Amygdala (tissue), 56 donors: ENCODE results near the gene ANKS1B.

Source experiments
- DNase-seq, 56 donors: peaks; one replicate each; lab custom pipeline; 2025; lab: John Stamatoyannopoulos, UW

Gene ANKS1B

DNA sequence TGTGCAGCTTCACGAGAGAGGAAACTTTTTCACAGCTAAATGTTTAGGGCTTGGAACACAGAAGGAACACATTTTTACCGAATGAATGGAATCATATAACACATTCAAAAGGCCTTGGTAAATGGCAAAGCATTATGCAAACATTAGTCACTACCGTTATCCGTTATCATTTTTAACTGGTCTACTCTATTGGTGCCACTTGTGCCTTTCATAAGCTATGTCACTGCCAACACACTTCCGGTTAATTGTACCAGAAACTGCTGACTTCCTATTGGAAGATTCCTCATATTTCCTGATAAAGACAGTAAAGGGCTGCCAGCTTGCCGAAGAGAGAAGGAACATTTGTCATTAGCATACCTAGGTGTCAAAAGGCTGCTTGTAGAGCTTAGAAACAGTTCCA, 1170.5 kb downstream of the ANKS1B start:
- no peak for DNase-seq

DNA sequence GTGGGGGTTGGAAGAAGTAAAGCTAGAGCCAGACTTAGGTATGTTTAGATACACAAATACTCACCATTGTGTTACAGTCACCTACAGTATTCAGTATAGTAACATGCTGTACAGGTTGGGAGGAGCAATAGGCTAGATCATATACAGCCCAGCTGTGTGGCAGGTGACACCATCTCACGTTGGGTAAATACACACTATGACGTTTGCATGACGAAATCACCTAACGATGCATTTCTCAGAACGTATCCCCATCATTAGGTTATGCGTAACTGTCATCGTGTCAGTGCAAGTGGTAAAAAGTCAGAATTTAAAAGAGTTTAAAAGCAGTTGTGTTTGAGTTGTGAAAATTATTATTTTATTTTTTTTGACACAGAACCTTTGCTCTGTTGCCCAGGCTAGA, 1172.5 kb downstream of the ANKS1B start:
- DNase-seq = no peak

DNA sequence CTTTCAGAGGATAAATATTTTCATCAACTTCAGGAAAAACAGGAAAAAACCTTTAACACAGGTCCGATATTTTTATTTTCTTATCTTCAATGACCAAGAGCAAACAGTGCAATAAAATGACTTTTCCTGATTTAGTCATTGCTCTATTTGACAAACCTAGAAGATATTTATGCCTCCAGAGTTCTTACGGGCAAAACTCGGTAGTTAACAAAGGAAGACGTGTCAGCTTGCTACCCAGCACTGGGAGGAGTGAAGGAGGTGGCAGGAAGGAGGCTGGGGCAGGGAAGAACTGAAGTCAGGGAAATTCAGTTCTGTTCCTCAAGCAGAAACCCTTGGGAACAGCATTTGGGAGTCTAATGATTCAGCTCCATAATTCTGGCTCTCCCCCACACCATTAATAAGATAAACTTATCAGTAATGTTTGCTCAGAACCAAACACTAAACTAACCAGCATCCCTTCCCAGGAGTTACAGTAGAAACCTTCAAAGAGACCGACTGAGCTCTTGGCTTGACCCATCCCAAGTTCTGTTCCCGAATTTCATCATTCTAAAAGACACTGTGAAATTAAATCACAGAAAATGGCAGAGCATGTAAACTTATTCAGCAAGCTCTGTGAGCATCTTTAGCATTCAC, 1176.4 kb downstream of the ANKS1B start:
- no peak for DNase-seq

DNA sequence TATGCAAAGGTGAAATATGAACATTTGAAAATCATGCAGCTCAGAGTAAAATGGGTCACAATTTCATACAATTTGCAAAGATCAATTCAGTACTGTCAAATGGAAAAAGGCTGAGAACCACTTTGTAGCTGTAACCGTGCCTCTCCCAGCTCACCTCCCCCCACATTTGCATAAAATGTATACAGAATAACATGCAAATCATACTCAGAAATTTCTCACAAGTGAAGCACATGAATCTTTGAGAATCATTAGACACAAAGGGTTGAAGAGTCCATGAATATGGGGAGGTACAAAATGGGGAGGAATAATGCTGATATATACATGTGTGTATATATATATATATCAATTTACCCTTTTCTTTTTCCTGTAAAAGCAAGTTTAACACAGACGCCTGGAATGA, 1177.5 kb downstream of the ANKS1B start:
- no peak for DNase-seq

DNA sequence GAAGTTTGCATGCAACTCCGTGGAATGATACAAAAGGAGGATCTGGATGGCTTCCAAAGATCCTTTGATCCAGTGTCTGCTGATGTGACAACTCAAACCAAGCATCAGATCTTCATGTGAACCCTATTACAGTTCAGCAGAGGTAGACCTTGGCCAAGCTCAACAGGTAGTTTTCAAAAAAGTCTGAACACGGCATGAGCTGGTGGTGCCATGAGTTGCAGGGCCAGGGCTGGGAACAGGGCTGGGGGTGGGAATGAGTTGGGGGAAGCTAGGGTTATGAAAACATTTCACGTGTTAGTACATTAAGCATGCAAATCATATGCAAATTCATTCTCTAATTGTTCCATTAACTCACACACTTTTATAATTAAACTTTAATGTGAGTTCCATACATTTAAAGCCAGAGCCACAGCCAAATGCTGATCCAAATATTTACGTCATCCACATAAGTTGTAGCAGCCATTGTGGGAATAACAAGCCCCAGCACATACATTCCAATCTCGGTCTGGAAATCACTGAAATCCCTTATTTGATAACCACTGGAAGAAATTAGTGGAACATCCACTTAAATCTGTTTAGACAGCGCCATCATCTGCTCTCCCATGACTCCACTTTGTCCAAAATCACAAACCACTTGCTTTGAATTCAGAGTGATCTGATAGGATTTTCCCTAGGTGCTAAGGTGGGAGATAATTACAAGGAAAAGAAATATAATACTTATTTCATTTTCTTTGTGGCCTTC, 1181.1 kb downstream of the ANKS1B start:
- DNase-seq = no peak

DNA sequence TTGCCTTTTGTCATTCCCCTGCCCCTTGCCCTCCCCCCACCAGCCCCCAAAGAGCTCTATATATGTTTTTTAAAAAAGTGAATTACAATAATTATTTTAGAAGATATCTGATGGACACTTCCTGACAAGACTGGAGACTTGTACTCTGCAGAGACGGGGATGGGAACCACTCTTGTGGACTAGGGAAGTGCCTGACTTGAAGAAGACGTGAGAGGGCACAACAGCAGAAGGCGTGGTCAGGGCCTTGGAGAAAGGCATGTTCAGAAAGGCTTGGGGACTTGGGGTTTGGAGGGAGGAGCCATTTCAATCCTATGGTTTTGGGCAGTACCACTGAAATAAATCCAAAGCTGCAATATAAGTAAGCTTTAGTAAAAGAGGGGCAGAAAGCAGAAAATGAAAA, 1184.9 kb downstream of the ANKS1B start:
- no peak for DNase-seq

DNA sequence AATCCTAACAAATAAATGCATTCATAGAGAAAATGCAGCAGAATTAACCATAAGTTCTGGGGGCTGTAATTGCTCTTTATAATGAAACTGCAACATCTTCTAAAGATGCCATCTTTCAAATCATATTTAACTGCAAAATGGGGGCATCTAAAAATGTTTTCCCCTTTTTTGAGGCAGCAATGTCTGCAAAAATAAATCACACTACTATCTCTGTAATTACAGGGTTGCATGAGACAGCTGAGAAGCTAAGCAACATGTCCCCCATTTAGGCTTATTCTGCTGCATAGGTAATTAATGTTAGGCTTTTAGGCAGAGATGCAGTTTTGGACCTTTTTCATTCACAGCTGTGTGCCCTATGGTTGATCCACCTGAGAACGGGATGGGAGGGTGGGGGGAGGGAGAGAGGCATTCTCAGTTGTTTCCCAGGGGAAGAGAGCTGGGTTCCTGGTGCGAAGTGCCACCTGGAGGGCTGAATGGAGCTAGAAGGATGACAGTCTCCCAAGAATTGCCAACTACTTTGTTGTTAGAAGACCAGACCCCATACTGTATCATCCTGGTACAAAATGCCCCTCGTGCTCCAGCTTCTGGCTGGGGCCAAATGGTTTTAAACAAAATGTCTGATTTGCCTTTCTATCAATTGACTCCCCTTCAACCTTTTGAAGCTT, 1185.5 kb downstream of the ANKS1B start:
- DNase-seq = no peak

DNA sequence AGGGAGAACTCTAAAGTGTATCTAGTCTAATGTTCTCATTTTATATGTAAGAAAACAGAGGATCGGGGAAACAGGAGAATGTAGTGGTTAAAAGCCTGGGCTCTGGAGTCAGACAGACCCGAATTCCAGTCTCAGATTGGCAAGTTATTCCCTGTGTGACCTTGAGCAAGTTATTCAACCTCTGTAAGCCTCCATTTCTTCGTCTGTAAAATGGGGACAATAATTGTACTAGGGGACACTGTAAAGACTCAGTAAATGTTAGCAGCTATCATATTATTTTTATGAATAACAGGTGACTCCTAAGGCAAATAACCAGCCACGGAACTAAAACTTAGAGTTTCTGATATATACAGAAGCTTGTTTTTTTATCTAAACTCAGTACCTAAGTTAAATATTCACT, 1187.5 kb downstream of the ANKS1B start:
- DNase-seq = no peak

DNA sequence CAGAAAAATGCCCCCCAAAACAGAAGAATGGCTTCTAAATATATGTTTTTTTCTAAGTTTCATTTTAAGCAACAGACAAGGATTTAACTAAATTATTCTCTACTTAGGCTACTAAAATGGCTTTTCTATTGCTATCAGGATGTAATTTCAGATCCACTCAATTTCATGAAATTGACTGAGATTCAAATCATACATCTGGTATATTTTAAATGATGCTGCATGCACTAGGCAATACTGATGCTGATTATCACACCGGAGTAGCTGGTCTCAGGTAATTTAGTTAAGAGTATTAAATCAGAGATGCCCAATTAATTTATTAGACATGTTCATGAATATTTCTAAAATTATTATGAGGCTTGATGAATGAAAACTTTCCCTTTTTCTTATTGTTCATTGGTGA, 1188.0 kb downstream of the ANKS1B start:
- DNase-seq = no peak

DNA sequence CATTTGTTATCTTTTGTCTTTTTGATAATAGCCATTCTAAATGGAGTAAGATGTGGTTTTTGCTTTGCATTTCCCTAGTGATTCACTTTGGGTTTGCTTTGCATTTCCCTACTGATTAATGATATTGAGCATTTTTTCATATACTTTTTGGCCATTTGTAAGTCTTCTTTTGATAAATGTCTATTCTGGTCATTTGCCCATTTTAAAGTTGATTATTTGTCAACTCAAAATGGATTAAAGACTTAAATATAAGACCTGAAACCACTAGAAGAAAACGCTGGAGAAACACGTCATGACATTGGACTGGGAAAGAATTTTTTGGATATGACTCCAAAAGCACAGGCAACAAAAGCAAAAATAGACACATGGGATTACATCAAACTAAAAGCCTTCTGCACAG, 1191.6 kb downstream of the ANKS1B start:
- no peak for DNase-seq

DNA sequence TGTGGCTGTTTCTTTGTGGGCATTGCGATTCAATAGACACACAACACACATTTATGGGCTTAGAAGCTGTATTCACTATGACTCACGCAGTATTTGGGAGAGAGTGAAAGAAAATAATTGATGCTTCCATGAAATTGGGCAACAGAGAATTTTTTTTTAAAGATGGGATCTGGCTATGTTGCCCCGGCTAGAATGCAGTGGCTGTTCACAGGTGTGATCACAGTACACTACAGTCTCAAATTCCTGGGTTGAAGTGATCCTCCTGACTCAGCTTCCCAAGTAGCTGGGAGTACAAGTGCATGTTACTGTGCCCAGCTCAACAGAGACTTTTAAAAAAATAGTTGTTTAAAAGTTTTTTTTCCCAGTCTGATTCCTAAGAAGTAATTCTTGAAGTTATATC, 1193.3 kb downstream of the ANKS1B start:
- DNase-seq = no peak

DNA sequence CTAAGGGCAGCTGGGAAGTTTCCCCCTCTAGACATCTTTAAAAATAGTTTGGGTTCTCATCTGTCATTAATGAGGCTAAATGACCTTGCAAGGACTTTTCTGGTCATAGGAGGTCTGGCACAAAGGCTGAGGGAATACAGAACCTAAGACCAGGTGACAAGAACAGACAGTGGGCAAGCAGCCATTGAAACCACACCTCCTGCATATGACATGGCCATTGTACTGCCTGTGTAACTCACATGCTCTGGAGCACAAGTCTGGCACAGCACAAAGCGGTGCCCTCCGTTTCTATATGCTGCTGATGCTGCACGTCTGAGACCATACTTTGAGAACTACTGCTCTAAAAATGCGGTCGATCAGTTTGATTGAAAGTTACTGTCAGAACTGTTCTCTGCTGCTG, 1196.3 kb downstream of the ANKS1B start:
- DNase-seq = no peak

DNA sequence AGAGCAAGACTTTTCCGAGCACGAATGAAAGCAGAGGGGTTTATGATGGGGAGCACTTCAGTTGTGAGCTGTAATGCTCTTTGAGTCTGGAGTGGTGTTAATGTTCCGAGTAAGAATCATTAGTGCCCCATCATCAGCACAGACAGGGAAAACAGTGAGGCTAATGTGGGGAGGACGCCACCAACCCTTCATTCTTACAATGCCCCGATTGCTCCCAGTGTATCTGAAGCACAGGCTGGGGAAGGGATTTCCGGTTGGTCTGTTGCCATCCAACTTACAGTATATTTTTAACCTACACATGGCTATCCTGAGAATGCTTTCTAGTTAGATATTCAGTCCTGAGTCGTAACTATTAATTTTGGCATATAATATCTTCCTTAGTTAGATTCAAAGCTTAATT, 1198.1 kb downstream of the ANKS1B start:
- DNase-seq = no peak

DNA sequence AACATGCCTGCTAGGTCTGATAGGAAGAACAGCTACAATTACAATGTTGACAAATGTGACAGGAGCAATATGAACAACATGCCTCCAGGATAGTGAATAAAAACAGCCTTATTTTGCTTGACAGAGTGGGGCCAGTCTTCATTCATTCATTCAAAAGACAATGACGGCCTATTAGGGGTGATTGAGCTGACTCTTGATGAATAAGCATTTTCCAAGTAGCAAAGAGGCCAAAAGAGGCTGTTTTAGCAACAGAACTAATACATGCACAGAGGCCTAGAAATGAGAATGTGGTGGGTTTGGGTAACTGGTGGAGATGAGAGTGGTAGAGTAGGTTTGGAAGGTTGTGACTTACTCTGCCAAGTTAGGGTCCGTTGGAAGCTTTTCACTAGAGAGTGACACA, 1201.3 kb downstream of the ANKS1B start:
- DNase-seq = no peak

DNA sequence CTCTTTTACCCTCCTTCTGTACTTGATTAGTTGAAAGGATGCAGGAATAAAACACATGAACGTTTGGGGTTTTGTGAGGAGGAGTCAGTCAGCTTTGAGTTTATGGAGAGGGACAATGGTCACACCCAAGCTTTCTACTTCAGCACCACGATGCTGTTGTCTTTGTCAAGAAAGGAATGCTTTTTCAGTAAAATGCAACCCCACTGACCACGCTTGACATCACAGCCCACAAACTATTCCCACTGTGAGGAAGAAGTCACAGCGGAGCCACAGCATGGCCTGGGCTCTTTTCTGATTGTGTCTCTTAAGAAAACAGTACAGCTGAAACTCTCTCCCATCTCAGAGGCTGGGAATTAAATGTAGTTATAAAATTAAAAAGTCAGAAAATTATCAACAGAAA, 1204.5 kb downstream of the ANKS1B start:
- no peak for DNase-seq

DNA sequence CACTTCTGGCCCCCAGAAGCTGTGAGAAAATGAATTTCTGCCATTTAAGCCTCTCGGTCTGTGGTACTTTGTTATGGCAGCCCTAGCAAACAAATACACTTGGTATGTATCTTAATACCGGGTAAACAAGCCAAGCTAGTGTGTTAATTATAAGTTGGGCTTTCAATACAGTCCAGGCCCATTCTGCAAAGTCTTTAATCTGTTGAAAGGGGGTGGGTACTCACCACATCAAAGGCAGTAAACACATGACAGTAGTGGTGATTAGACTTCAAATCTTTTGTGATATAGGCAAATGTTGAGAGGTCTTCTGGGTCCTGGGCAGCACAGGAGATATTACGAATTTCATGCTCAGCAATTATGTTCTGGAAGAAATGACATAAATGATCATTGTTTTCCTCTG, 1211.9 kb downstream of the ANKS1B start:
- DNase-seq = no peak

DNA sequence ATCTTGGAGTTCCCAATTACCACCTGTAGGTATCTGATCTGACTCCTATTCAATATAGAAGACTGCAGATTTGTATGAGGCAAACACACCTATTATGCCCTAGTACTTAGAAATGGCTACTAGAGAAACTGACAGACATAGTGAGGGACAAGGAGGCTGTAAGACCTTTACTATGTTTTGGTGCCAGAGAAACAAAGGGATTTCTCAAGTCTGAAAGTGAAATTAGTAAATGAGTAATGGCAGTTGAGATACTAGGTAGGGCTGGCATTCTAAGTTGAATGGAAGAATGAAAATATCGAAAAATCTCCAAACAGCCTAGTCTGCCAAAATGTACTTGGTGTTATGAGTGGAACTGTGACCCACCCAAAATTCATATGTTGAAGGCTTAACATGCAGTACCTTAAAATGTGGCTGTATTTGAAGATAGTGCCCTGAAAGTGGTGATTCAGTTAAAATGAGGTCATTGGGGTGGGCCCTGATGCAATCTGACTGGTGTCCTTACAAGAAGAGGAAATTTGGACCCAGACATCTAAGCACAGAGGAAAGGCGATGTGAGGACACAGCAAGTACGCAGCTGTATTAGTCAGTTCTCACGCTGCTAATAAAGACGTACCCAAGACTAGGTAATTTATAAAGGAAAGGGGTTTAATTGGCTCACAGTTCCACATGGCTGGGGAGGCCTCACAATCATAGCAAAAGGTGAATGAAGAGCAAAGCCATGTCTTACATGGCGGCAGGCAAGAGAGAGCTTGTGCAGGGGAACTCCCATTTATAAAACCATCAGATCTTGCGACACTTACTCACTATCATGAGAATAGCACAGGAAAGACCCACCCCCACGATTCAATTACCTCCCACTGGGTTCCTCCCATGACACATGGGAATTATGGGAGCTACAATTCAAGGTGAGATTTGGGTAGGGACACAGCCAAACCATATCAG, 1212.7 kb downstream of the ANKS1B start:
- DNase-seq = no peak

DNA sequence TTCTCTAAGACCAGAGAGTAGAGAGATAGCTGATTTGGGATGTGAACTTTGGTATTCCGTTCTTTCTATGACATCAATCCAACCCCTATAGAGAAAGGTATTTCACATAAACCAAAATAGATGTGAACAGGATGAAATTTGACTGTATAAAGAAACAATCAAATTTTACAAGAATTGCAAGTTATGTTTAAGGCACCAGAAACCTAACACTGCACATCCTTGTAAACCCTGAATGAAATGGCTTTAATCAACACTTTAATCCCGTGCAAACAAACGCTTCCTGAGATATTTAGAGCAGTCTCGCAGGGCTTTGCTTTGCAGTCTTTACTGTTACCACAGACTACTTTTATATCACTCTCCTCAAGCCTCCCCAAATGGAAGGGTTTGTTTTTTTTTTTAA, 1214.5 kb downstream of the ANKS1B start:
- DNase-seq = no peak

DNA sequence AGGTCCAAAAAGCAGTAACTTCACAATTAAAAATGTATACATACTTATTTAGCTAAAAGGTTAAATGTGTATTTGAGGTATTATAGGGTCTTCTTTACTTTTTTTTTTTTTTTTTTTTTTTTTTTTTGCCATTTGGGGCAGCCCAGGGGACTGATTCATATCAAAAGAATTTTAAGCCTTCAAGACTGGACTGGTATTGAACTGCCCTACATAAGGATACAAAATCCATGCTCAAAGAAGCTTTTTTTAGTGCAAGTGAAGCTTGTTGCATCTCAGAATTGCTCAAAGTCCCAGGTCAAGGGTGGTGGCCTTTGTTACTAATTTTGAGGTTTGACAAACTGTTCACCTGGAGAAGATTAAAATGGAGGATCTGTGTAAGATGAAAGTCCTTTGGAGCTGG, 1215.7 kb downstream of the ANKS1B start:
- DNase-seq = no peak

DNA sequence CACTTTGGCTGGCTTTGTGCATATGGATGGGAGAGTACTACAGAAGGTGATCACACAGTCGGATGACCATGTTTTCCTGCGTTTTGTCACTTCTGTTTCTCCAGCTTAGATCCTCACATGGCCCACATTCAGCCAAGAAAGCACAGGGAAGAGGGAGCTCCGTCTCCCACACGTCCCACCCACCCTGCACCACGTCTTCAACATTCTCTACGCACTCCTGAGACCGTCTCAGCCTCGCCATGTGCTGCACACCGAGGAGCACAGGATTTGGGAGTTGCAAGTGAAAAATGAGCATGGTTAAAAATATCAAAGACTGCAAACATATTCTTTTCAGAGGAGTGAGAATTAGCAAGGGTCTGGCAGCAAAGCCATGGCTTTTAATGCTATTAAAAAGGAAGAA, 1217.5 kb downstream of the ANKS1B start:
- DNase-seq = peak in 7 of 56 donors; percentile 9 to 24 (median 18)

DNA sequence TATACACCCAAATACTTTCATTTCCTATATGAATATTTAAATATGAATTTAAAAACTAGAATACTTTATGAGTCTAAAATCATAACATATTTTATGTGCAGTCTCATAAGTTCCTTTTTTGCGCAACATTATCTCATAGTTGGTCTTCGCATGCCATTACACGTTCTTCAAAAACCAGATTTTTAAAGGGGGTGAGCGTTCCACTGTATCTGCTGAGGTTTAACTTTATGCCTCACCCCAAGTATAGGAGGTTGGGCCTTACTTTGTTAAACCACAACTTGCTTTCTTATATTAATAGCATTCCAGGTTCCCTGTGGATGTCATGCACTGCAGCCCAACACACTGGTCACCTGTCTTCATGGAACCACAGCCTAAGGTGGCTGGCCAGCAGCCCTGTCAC, 1221.1 kb downstream of the ANKS1B start:
- no peak for DNase-seq
